MG63 (cell line): ENCODE data around the gene ZNF132. TPM values are rescaled to one million over a fixed set of nuclear protein-coding genes. Genes with fewer than 3 reads are reported as not detected.
"Not testable (repeated sequence)": the region's sequence is repeated elsewhere in the genome, so short reads cannot be mapped to it uniquely, and the experiment has no call there.

Experiments used
- DNase-seq: peaks from one replicate; pipeline ENCODE4 v3.0.0-alpha.2; 2020
- H3K27me3 ChIP-seq: fragments of 250-450 bp; sonication (Bioruptor Pico); 2 replicates; pipeline ENCODE4 v1.5.1; 2020; ENCODE audit warnings: mild to moderate bottlenecking, moderate library complexity
- H3K36me3 ChIP-seq: fragments of 250-450 bp; sonication (Bioruptor Pico); 2 replicates; pipeline ENCODE4 v1.5.1; 2020; ENCODE audit warnings: mild to moderate bottlenecking, moderate library complexity
- H3K4me3 ChIP-seq: fragments of 250-450 bp; sonication (Bioruptor Pico); 2 replicates; pipeline ENCODE4 v1.5.1; 2020; ENCODE audit warnings: mild to moderate bottlenecking, moderate library complexity
- H3K9me3 ChIP-seq: fragments of 250-450 bp; sonication (Bioruptor Pico); 2 replicates; pipeline ENCODE4 v1.5.1; 2020; ENCODE audit warnings: mild to moderate bottlenecking, moderate library complexity
- total RNA-seq: library from RNA; depleted of rRNA; stranded (reverse); fragments of >200 nt; shearing (Covaris generic); gene quantifications from 2 replicates; pipeline ENCODE4 v1.2.3, GENCODE V29; 2014; ENCODE audit warnings: low replicate concordance; rRNA removed

The ZNF132 gene
- total RNA-seq = not detected in 2 replicates

- H3K9me3 ChIP-seq = peaks cover 6% of the 10 kb centered on the region; the same call in 1 of the 2 replicates
- H3K27me3 ChIP-seq = no peaks in the 10 kb centered on the region
- no peak for DNase-seq
- no peaks in the 10 kb centered on the region for H3K36me3 ChIP-seq
- H3K4me3 ChIP-seq = no peak within 1 kb of the TSS
Observed at GRCh38 chr19:58439576-58440554, at the start of gene ZNF132. Gene ZNF132 (minus strand): TSS chr19:58440153. CDS start chr19:58439821, 332 bp downstream.

GRCh38 chr19:58484349-58484748, 44.4 kb upstream of the ZNF132 start:
- H3K27me3 ChIP-seq, H3K36me3 ChIP-seq, DNase-seq, H3K9me3 ChIP-seq, H3K4me3 ChIP-seq: not testable (repeated sequence)

GRCh38 chr19:58483776-58484175, 43.8 kb upstream of the ZNF132 start:
- no peaks in the 10 kb centered on the region for H3K27me3 ChIP-seq
- no peaks in the 10 kb centered on the region for H3K36me3 ChIP-seq
- DNase-seq = no peak
- H3K9me3 ChIP-seq = no peaks in the 10 kb centered on the region
- H3K4me3 ChIP-seq = no peak overlapping the region

GRCh38 chr19:58482372-58482771, 42.4 kb upstream of the ZNF132 start:
- H3K27me3 ChIP-seq = no peaks in the 10 kb centered on the region
- H3K4me3 ChIP-seq = no peak overlapping the region
- peaks cover 2% of the 10 kb centered on the region; the same call in 1 of the 2 replicates for H3K36me3 ChIP-seq
- DNase-seq = no peak
- no peaks in the 10 kb centered on the region for H3K9me3 ChIP-seq

GRCh38 chr19:58480831-58481230, 40.9 kb upstream of the ZNF132 start:
- no peak overlapping the region for H3K4me3 ChIP-seq
- H3K36me3 ChIP-seq = peaks cover 2% of the 10 kb centered on the region; the same call in 1 of the 2 replicates
- H3K9me3 ChIP-seq = no peaks in the 10 kb centered on the region
- H3K27me3 ChIP-seq = no peaks in the 10 kb centered on the region
- DNase-seq = no peak

- Histone ChIP-seq H3K9me3 (no peaks in the 10 kb centered on the region), H3K27me3 (no peaks in the 10 kb centered on the region), H3K36me3 (peaks cover 2% of the 10 kb centered on the region; the same call in 1 of the 2 replicates), H3K4me3 (no peak overlapping the region)
- DNase-seq = no peak
Observed at GRCh38 chr19:58480481-58480830, 40.5 kb upstream of the ZNF132 start.

GRCh38 chr19:58479736-58480480, 40.0 kb upstream of the ZNF132 start:
- Histone ChIP-seq H3K27me3 (no peaks in the 10 kb centered on the region), H3K9me3 (no peaks in the 10 kb centered on the region), H3K4me3 (no peak overlapping the region), H3K36me3 (peaks cover 2% of the 10 kb centered on the region; the same call in 1 of the 2 replicates)
- no peak for DNase-seq

- Histone ChIP-seq H3K36me3 (peaks cover 2% of the 10 kb centered on the region; the same call in 1 of the 2 replicates), H3K27me3 (no peaks in the 10 kb centered on the region), H3K9me3 (no peaks in the 10 kb centered on the region), H3K4me3 (no peak overlapping the region)
- no peak for DNase-seq
Observed at GRCh38 chr19:58479303-58479702, 39.4 kb upstream of the ZNF132 start.

GRCh38 chr19:58477871-58478270, 37.9 kb upstream of the ZNF132 start:
- peaks cover 6% of the 10 kb centered on the region for H3K36me3 ChIP-seq
- no peaks in the 10 kb centered on the region for H3K9me3 ChIP-seq
- DNase-seq = no peak

GRCh38 chr19:58477130-58477529, 37.2 kb upstream of the ZNF132 start:
- Histone ChIP-seq H3K9me3 (no peaks in the 10 kb centered on the region), H3K27me3 (no peaks in the 10 kb centered on the region), H3K4me3 (no peak overlapping the region), H3K36me3 (peaks cover 10% of the 10 kb centered on the region)
- DNase-seq = no peak

More at GRCh38 chr19:58477871-58478270, 37.9 kb upstream of the ZNF132 start:
- Histone ChIP-seq H3K4me3 (no peak overlapping the region), H3K27me3 (no peaks in the 10 kb centered on the region)

- DNase-seq = peak; percentile 25
- H3K4me3 ChIP-seq = peak overlapping the region; percentile 60
- no peaks in the 10 kb centered on the region for H3K27me3 ChIP-seq
- H3K36me3 ChIP-seq = peaks cover 16% of the 10 kb centered on the region
- no peaks in the 10 kb centered on the region for H3K9me3 ChIP-seq
Observed at GRCh38 chr19:58476498-58477015, 36.6 kb upstream of the ZNF132 start.

GRCh38 chr19:58475714-58476497, 36.0 kb upstream of the ZNF132 start, which contains the start of gene ZNF446:
Gene ZNF446 (plus strand): TSS chr19:58476352. CDS start chr19:58477219, 867 bp downstream.
- Histone ChIP-seq H3K9me3 (no peaks in the 10 kb centered on the region), H3K27me3 (no peaks in the 10 kb centered on the region), H3K36me3 (peaks cover 16% of the 10 kb centered on the region), H3K4me3 (peak within 1 kb of the TSS; percentile 60)
- DNase-seq = peak; percentile 98

- peak overlapping the region; percentile 60 for H3K4me3 ChIP-seq
- H3K9me3 ChIP-seq = no peaks in the 10 kb centered on the region
- peaks cover 16% of the 10 kb centered on the region for H3K36me3 ChIP-seq
- no peak for DNase-seq
- no peaks in the 10 kb centered on the region for H3K27me3 ChIP-seq
Observed at GRCh38 chr19:58474997-58475713, 35.2 kb upstream of the ZNF132 start.

GRCh38 chr19:58474291-58474996, 34.5 kb upstream of the ZNF132 start:
- no peak overlapping the region for H3K4me3 ChIP-seq
- no peaks in the 10 kb centered on the region for H3K27me3 ChIP-seq
- DNase-seq = no peak
- H3K9me3 ChIP-seq = no peaks in the 10 kb centered on the region
- peaks cover 19% of the 10 kb centered on the region for H3K36me3 ChIP-seq

GRCh38 chr19:58473775-58474174, 33.8 kb upstream of the ZNF132 start:
- Histone ChIP-seq H3K4me3 (no peak overlapping the region), H3K9me3 (no peaks in the 10 kb centered on the region), H3K27me3 (no peaks in the 10 kb centered on the region), H3K36me3 (peaks cover 25% of the 10 kb centered on the region)
- no peak for DNase-seq
